Glutamatergic neuron (in vitro differentiated cells): ENCODE measurements around the gene PRKCE. TPM values are rescaled to one million over a fixed set of nuclear protein-coding genes. Genes with fewer than 3 reads are reported as not detected.
A peak's percentile ranks its signal among the peaks of the same experiment; 100 is the strongest.

Source experiments
- DNase-seq: peaks from one replicate; pipeline ENCODE4 v3.0.0; 2022
- H3K27ac Mint-ChIP-seq: one replicate; pipeline ENCODE4 v1.8.0; 2020; ENCODE audit warnings: mild to moderate bottlenecking, mixed read lengths, inconsistent platforms; ENCODE audit not compliant: unreplicated experiment
- H3K27me3 Mint-ChIP-seq: one replicate; pipeline ENCODE4 v1.8.0; 2020; ENCODE audit warnings: mild to moderate bottlenecking, moderate library complexity, mixed read lengths, inconsistent platforms; ENCODE audit not compliant: unreplicated experiment
- H3K36me3 Mint-ChIP-seq: one replicate; pipeline ENCODE4 v1.8.0; 2020; ENCODE audit warnings: mild to moderate bottlenecking, mixed read lengths, inconsistent platforms; ENCODE audit not compliant: unreplicated experiment
- H3K4me1 Mint-ChIP-seq: one replicate; pipeline ENCODE4 v1.8.0; 2020; ENCODE audit warnings: mild to moderate bottlenecking, low read depth, mixed read lengths, inconsistent platforms; ENCODE audit not compliant: unreplicated experiment
- H3K4me3 Mint-ChIP-seq: one replicate; pipeline ENCODE4 v1.8.0; 2020; ENCODE audit warnings: mild to moderate bottlenecking, mixed read lengths, inconsistent platforms; ENCODE audit not compliant: unreplicated experiment
- H3K9me3 Mint-ChIP-seq: one replicate; pipeline ENCODE4 v1.8.0; 2020; ENCODE audit warnings: mild to moderate bottlenecking, moderate library complexity, mixed read lengths, inconsistent platforms; ENCODE audit not compliant: unreplicated experiment
- CTCF ChIP-seq: fragments of 200-600 bp; sonication (generic); IDR thresholded peaks from one replicate; pipeline ENCODE4 v1.5.0; 2021; ENCODE audit not compliant: partially characterized antibody, unreplicated experiment
- total RNA-seq: library from RNA; stranded (reverse); fragmentation: NEBNext Ultra II Directional; extraction: Animal tissue kit (Norgen Biotek cat#: 25700); gene quantifications from one replicate; pipeline ENCODE4 v1.2.1, GENCODE V29; 2021; ENCODE audit not compliant: unreplicated experiment

The PRKCE gene
- total RNA-seq, 1 donor from 2014 or later, result 74.8 TPM

- Mint-ChIP-seq H3K4me1 (peaks cover 55% of the 10 kb centered on the region), H3K4me3 (peak overlapping the region; percentile 70), H3K36me3 (no peaks in the 10 kb centered on the region), H3K27me3 (peaks cover 14% of the 10 kb centered on the region), H3K27ac (peak overlapping the region; percentile 97), H3K9me3 (peaks cover 20% of the 10 kb centered on the region)
- no peak for DNase-seq
- no peak for TF ChIP-seq CTCF
Observed at GRCh38 chr2:45770811-45771210, 119.3 kb downstream of the PRKCE start.

- peak; percentile 70 for DNase-seq
- no peaks in the 10 kb centered on the region for H3K36me3 Mint-ChIP-seq
- H3K4me1 Mint-ChIP-seq, result peaks cover 57% of the 10 kb centered on the region
- no peak for TF ChIP-seq CTCF
- H3K9me3 Mint-ChIP-seq, result peaks cover 18% of the 10 kb centered on the region
- H3K27ac Mint-ChIP-seq, result peak overlapping the region; percentile 97
- H3K4me3 Mint-ChIP-seq, result peak overlapping the region; percentile 70
- H3K27me3 Mint-ChIP-seq, result peaks cover 14% of the 10 kb centered on the region
Observed at GRCh38 chr2:45771261-45771660, 119.8 kb downstream of the PRKCE start.

GRCh38 chr2:45772038-45772437 is 120.6 kb downstream of the PRKCE start:
- DNase-seq, result no peak
- Mint-ChIP-seq H3K27ac (peak overlapping the region; percentile 97), H3K36me3 (no peaks in the 10 kb centered on the region), H3K4me1 (peaks cover 62% of the 10 kb centered on the region), H3K4me3 (peak overlapping the region; percentile 3), H3K27me3 (peaks cover 15% of the 10 kb centered on the region), H3K9me3 (peaks cover 18% of the 10 kb centered on the region)
- no peak for TF ChIP-seq CTCF

GRCh38 chr2:45773909-45774308 is 122.4 kb downstream of the PRKCE start:
- peaks cover 50% of the 10 kb centered on the region for H3K4me1 Mint-ChIP-seq
- H3K27ac Mint-ChIP-seq, result no peak overlapping the region
- no peaks in the 10 kb centered on the region for H3K36me3 Mint-ChIP-seq
- DNase-seq, result no peak
- peaks cover 15% of the 10 kb centered on the region for H3K27me3 Mint-ChIP-seq
- H3K9me3 Mint-ChIP-seq, result peaks cover 18% of the 10 kb centered on the region
- no peak for TF ChIP-seq CTCF
- H3K4me3 Mint-ChIP-seq, result no peak overlapping the region

GRCh38 chr2:45774688-45775244 is 123.3 kb downstream of the PRKCE start:
- H3K27ac Mint-ChIP-seq, result no peak overlapping the region
- H3K4me3 Mint-ChIP-seq, result no peak overlapping the region
- H3K27me3 Mint-ChIP-seq, result peaks cover 15% of the 10 kb centered on the region
- DNase-seq, result no peak
- no peaks in the 10 kb centered on the region for H3K36me3 Mint-ChIP-seq
- H3K9me3 Mint-ChIP-seq, result peaks cover 18% of the 10 kb centered on the region
- peaks cover 45% of the 10 kb centered on the region for H3K4me1 Mint-ChIP-seq
- TF ChIP-seq CTCF, result no peak
